Ishikawa (cell line): ENCODE measurements around the gene ING2.

ENCODE experiments used
- CEBPB ChIP-seq: IDR thresholded peaks from 2 replicates; pipeline ENCODE4 v1.6.1; 2012
- CREB1 ChIP-seq: IDR thresholded peaks from 2 replicates; pipeline ENCODE4 v1.6.1; 2012; ENCODE audit warnings: low read depth
- EGR1 ChIP-seq: IDR thresholded peaks from 2 replicates; pipeline ENCODE4 v1.6.1; 2012
- EP300 ChIP-seq: IDR thresholded peaks from 2 replicates; pipeline ENCODE4 v1.6.1; 2012; ENCODE audit warnings: borderline replicate concordance
- FOXM1 ChIP-seq: IDR thresholded peaks from 2 replicates; pipeline ENCODE4 v1.6.1; 2012; ENCODE audit warnings: low read depth, borderline replicate concordance
- NFIC ChIP-seq: IDR thresholded peaks from 2 replicates; pipeline ENCODE4 v1.6.1; 2012
- RAD21 ChIP-seq: IDR thresholded peaks from 2 replicates; pipeline ENCODE4 v1.6.1; 2012; ENCODE audit warnings: low read depth
- TAF1 ChIP-seq: IDR thresholded peaks from 2 replicates; pipeline ENCODE4 v1.6.1; 2012; ENCODE audit warnings: low read depth, mild to moderate bottlenecking
- TCF12 ChIP-seq: IDR thresholded peaks from 2 replicates; pipeline ENCODE4 v1.6.1; 2012; ENCODE audit warnings: low read depth
- TEAD4 ChIP-seq: IDR thresholded peaks from 2 replicates; pipeline ENCODE4 v1.6.1; 2012
- YY1 ChIP-seq: IDR thresholded peaks from 2 replicates; pipeline ENCODE4 v1.6.1; 2012; ENCODE audit warnings: low read depth
- ZBTB7A ChIP-seq: IDR thresholded peaks from 2 replicates; pipeline ENCODE4 v1.6.1; 2012; ENCODE audit warnings: low read depth
- TF ChIP-seq, protein P1 (sequence below): IDR thresholded peaks from 2 replicates; pipeline ENCODE4 v1.6.1; 2012; ENCODE audit warnings: low read depth, mild to moderate bottlenecking
- TF ChIP-seq, protein P2 (sequence below): IDR thresholded peaks from 2 replicates; pipeline ENCODE4 v1.6.1; 2012
- TF ChIP-seq, protein P3 (sequence below): IDR thresholded peaks from 2 replicates; pipeline ENCODE4 v1.6.1; 2012

The ING2 gene

GRCh38 chr4:183517194-183517593 is 12.3 kb downstream of the ING2 start:
- TF ChIP-seq TCF12: no peak
- TF ChIP-seq TAF1: no peak
- no peak for TF ChIP-seq EP300
- TF ChIP-seq, protein P1, sequence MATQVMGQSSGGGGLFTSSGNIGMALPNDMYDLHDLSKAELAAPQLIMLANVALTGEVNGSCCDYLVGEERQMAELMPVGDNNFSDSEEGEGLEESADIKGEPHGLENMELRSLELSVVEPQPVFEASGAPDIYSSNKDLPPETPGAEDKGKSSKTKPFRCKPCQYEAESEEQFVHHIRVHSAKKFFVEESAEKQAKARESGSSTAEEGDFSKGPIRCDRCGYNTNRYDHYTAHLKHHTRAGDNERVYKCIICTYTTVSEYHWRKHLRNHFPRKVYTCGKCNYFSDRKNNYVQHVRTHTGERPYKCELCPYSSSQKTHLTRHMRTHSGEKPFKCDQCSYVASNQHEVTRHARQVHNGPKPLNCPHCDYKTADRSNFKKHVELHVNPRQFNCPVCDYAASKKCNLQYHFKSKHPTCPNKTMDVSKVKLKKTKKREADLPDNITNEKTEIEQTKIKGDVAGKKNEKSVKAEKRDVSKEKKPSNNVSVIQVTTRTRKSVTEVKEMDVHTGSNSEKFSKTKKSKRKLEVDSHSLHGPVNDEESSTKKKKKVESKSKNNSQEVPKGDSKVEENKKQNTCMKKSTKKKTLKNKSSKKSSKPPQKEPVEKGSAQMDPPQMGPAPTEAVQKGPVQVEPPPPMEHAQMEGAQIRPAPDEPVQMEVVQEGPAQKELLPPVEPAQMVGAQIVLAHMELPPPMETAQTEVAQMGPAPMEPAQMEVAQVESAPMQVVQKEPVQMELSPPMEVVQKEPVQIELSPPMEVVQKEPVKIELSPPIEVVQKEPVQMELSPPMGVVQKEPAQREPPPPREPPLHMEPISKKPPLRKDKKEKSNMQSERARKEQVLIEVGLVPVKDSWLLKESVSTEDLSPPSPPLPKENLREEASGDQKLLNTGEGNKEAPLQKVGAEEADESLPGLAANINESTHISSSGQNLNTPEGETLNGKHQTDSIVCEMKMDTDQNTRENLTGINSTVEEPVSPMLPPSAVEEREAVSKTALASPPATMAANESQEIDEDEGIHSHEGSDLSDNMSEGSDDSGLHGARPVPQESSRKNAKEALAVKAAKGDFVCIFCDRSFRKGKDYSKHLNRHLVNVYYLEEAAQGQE: no peak

DNA sequence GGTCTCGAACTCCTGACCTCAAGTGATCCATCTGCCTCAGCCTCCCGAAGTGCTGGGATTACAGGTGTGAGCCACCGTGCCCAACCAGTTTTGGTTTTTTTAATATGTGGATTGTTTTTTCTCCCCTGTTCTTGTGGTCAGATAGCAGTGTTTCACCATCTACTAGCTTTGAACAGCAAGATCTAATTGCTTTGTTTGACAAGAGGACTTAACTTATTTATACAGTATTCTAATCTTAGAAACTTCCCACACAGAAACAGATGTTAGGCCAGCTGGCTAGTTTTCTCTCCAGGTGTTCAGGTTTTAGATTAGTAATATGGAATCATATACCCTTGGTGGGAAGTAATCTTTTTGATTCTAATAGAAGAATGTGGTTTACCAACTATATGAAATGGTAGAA is 12.9 kb downstream of the ING2 start:
- TF ChIP-seq, protein P2, sequence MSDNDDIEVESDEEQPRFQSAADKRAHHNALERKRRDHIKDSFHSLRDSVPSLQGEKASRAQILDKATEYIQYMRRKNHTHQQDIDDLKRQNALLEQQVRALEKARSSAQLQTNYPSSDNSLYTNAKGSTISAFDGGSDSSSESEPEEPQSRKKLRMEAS: no peak
- no peak for TF ChIP-seq TEAD4
- TF ChIP-seq EP300: no peak
- no peak for TF ChIP-seq CREB1
- TF ChIP-seq TCF12: no peak
- TF ChIP-seq, protein P1: no peak
- TF ChIP-seq EGR1: no peak
- no peak for TF ChIP-seq RAD21

- TF ChIP-seq CREB1 (no peak), TAF1 (no peak), FOXM1 (no peak)
- TF ChIP-seq, protein P2: no peak
- TF ChIP-seq, protein P3, sequence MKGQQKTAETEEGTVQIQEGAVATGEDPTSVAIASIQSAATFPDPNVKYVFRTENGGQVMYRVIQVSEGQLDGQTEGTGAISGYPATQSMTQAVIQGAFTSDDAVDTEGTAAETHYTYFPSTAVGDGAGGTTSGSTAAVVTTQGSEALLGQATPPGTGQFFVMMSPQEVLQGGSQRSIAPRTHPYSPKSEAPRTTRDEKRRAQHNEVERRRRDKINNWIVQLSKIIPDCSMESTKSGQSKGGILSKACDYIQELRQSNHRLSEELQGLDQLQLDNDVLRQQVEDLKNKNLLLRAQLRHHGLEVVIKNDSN: no peak
Observed at GRCh38 chr4:183522821-183523220, 18.0 kb downstream of the ING2 start.

GRCh38 chr4:183527326-183527725 is 22.5 kb downstream of the ING2 start:
- TF ChIP-seq YY1 (no peak), CREB1 (no peak), NFIC (no peak), RAD21 (no peak), EGR1 (no peak), ZBTB7A (no peak), TAF1 (no peak)

GRCh38 chr4:183532821-183533220 is 28.0 kb downstream of the ING2 start:
- no peak for TF ChIP-seq CREB1
- no peak for TF ChIP-seq FOXM1
- TF ChIP-seq, protein P3: no peak
- TF ChIP-seq, protein P1: no peak
- TF ChIP-seq EGR1: no peak
- TF ChIP-seq TEAD4: no peak
- TF ChIP-seq EP300: no peak
- TF ChIP-seq NFIC: no peak

GRCh38 chr4:183533698-183534097 is 28.8 kb downstream of the ING2 start:
- TF ChIP-seq RAD21 (no peak), TAF1 (no peak), YY1 (no peak), CREB1 (no peak), CEBPB (no peak), TEAD4 (no peak), ZBTB7A (no peak), TCF12 (no peak), EP300 (no peak)
- TF ChIP-seq, protein P2: no peak
